Endometrial microvascular endothelial cells (primary cell): ENCODE measurements around the gene SERGEF. TPM values are rescaled to one million over a fixed set of nuclear protein-coding genes. Genes with fewer than 3 reads are reported as not detected.
"Not testable (repeated sequence)": the region's sequence is repeated elsewhere in the genome, so short reads cannot be mapped to it uniquely, and the experiment has no call there.

Experiments used
- in situ Hi-C: cut with HindIII; loops from 2 replicates; pipeline ENCODE4 v1.10.0; 2017; ENCODE audit warnings: low sequenced_read_pairs, low pct_unique_long_range_greater_than_20kb; ENCODE audit errors: inconsistent ontology term
- total RNA-seq: library from RNA; depleted of rRNA; stranded (reverse); fragments of >200 nt; gene quantifications from one replicate; pipeline ENCODE4 v1.2.3, GENCODE V29; 2015; ENCODE audit errors: inconsistent ontology term

Gene SERGEF
- total RNA-seq, 1 donor from 2014 or later: 18.5 TPM

- in situ Hi-C loops: no loop called here
These were observed 88.1 kb downstream of the SERGEF start for GRCh38 chr11:17924713-17925112.

- in situ Hi-C loops: no loop called here
These were observed 89.6 kb downstream of the SERGEF start for GRCh38 chr11:17923217-17923616.

GRCh38 chr11:17922416-17922788 is 90.4 kb downstream of the SERGEF start:
- in situ Hi-C loops: no loop called here

GRCh38 chr11:17921659-17922415 is 91.0 kb downstream of the SERGEF start:
- in situ Hi-C loops: no loop called here

- in situ Hi-C loops: no loop called here
These were observed 94.7 kb downstream of the SERGEF start for GRCh38 chr11:17918049-17918605.

- in situ Hi-C loops: no loop called here
These were observed 95.3 kb downstream of the SERGEF start for GRCh38 chr11:17917556-17917955.

- in situ Hi-C loops: no loop called here
These were observed 97.2 kb downstream of the SERGEF start for GRCh38 chr11:17915500-17916143.

- in situ Hi-C loops: no loop called here
These were observed 97.9 kb downstream of the SERGEF start for GRCh38 chr11:17914957-17915356.

GRCh38 chr11:17907046-17907445 is 105.8 kb downstream of the SERGEF start:
- in situ Hi-C loops: no loop called here

GRCh38 chr11:17906436-17906835 is 106.4 kb downstream of the SERGEF start:
- in situ Hi-C loops: no loop called here

- in situ Hi-C loops: no loop called here
These were observed 107.4 kb downstream of the SERGEF start for GRCh38 chr11:17905477-17905876.

GRCh38 chr11:17901481-17901880 is 111.4 kb downstream of the SERGEF start:
- in situ Hi-C loops: no loop called here

GRCh38 chr11:17898782-17899181 is 114.1 kb downstream of the SERGEF start:
- in situ Hi-C loops: no loop called here

- in situ Hi-C loops: no loop called here
These were observed 114.8 kb downstream of the SERGEF start for GRCh38 chr11:17898071-17898470.

GRCh38 chr11:17897495-17897894 is 115.4 kb downstream of the SERGEF start:
- in situ Hi-C loops: no loop called here

- in situ Hi-C loops: not testable (repeated sequence)
These were observed 116.2 kb downstream of the SERGEF start for GRCh38 chr11:17896496-17897151.

- in situ Hi-C loops: no loop called here
These were observed 117.8 kb downstream of the SERGEF start for GRCh38 chr11:17894929-17895658.

GRCh38 chr11:17892409-17892808 is 120.4 kb downstream of the SERGEF start:
- in situ Hi-C loops: no loop called here

GRCh38 chr11:17890325-17890724 is 122.5 kb downstream of the SERGEF start:
- in situ Hi-C loops: no loop called here
